M059J (cell line): ENCODE measurements around the gene CFHR3. TPM values are rescaled to one million over a fixed set of nuclear protein-coding genes. Genes with fewer than 3 reads are reported as not detected.

Source experiments
- total RNA-seq: library from RNA; depleted of rRNA; stranded (reverse); fragments of >200 nt; shearing (Covaris generic); gene quantifications from 2 replicates; pipeline ENCODE4 v1.2.3, GENCODE V29; 2014; rRNA removed

CFHR3 gene
- total RNA-seq, 1 experiment from 2014 or later = not detected

Other genes starting within 250 kb of the CFHR3 start
- 1.9 and 2.3 TPM in 2 replicates for gene KCNT2, start 166.4 kb upstream of the CFHR3 start, total RNA-seq
- gene CFH, start 122.8 kb upstream of the CFHR3 start, total RNA-seq = 58.0 and 76.5 TPM in 2 replicates
- not detected in 2 replicates for gene CFHR1, start 44.9 kb downstream of the CFHR3 start, total RNA-seq
- not detected in 2 replicates for gene CFHR4, start 113.2 kb downstream of the CFHR3 start, total RNA-seq
- not detected in 2 replicates for gene CFHR2, start 168.9 kb downstream of the CFHR3 start, total RNA-seq
- not detected in 2 replicates for gene CFHR5, start 202.7 kb downstream of the CFHR3 start, total RNA-seq